Vagina (tissue), 2 donors: ENCODE results near the gene SAMMSON. TPM values are rescaled to one million over a fixed set of nuclear protein-coding genes. Genes with fewer than 3 reads are reported as not detected.

Experiments used
- DNase-seq, 2 donors: peaks; one replicate each; pipeline ENCODE4 v3.0.0-alpha.2; 2017; ENCODE audit errors: extremely low spot score in 2 of 2
- H3K27ac ChIP-seq: fragments of 200-600 bp; sonication (generic); one replicate; pipeline ENCODE4 v1.5.1; 2019
- H3K27me3 ChIP-seq: fragments of 200-600 bp; sonication (generic); one replicate; pipeline ENCODE4 v1.5.1; 2019
- H3K36me3 ChIP-seq, 2 donors: fragments of 200-600 bp; sonication (generic); one replicate each; pipeline ENCODE4 v1.5.1; 2017 to 2019
- H3K4me1 ChIP-seq: fragments of 200-600 bp; sonication (generic); one replicate; pipeline ENCODE4 v1.5.1; 2019
- H3K4me3 ChIP-seq, 2 donors: fragments of 200-600 bp; sonication (generic); 1 replicate in 1 of 2; 2 replicates in 1 of 2; pipeline ENCODE4 v1.5.1; 2016 to 2019
- H3K9me3 ChIP-seq: fragments of 200-600 bp; sonication (generic); one replicate; pipeline ENCODE4 v1.5.1; 2019
- CTCF ChIP-seq, 3 experiments: fragments of 450-650 bp in 2 of 3; fragments of 200-600 bp in 1 of 3; sonication (generic) in 1 of 3; IDR thresholded peaks; one replicate each; pipeline ENCODE4 v1.5.1; 2017 to 2019; ENCODE audit warnings: antibody characterized with exemption in 3 of 3, mild to moderate bottlenecking in 2 of 3, moderate library complexity in 2 of 3
- POLR2A ChIP-seq, 2 donors: fragments of 450-650 bp; IDR thresholded peaks; one replicate each; pipeline ENCODE4 v1.6.1; 2017; ENCODE audit warnings: antibody characterized with exemption in 2 of 2, mild to moderate bottlenecking in 2 of 2, moderate library complexity in 2 of 2
- POLR2AphosphoS5 ChIP-seq, 2 donors: sonication (generic); formaldehyde crosslinking; IDR thresholded peaks; one replicate each; pipeline ENCODE4 v1.9.0; 2017; ENCODE audit warnings: antibody characterized with exemption in 2 of 2, mild to moderate bottlenecking in 2 of 2, low read depth in 1 of 2; ENCODE audit not compliant: insufficient read depth in 1 of 2
- intact Hi-C: fragments of 100-400 bp; cut with DNase I; formaldehyde crosslinking; loops from one replicate; pipeline ENCODE4 v1.15.1; 2023
- total RNA-seq: library from RNA; depleted of rRNA; stranded (reverse); fragments of >200 nt; gene quantifications from one replicate; pipeline ENCODE4 v1.2.3, GENCODE V29; 2016

Gene SAMMSON
- total RNA-seq, 1 donor from 2014 or later, result not detected

- H3K27ac ChIP-seq, result no peak overlapping the region
- DNase-seq, result no peak
- no peak overlapping the region for H3K4me3 ChIP-seq
- no peaks in the 10 kb centered on the region for H3K36me3 ChIP-seq
- TF ChIP-seq POLR2AphosphoS5 (IDR thresholded peaks at IDR 0.05; ENCODE audit: insufficient read depth in 1 of 2, low read depth in 1 of 2) (no peak), CTCF (IDR thresholded peaks at IDR 0.05) (no peak), POLR2A (IDR thresholded peaks at IDR 0.05) (no peak)
- no peaks in the 10 kb centered on the region for H3K9me3 ChIP-seq
- H3K27me3 ChIP-seq, result no peaks in the 10 kb centered on the region
- H3K4me1 ChIP-seq, result no peaks in the 10 kb centered on the region
- intact Hi-C loops, result no loop called here
Measured at GRCh38 chr3:70086336-70086735, 86.8 kb downstream of the SAMMSON start.

- Histone ChIP-seq H3K9me3 (no peaks in the 10 kb centered on the region), H3K27me3 (no peaks in the 10 kb centered on the region), H3K27ac (no peak overlapping the region), H3K4me3 (no peak overlapping the region), H3K36me3 (no peaks in the 10 kb centered on the region), H3K4me1 (no peaks in the 10 kb centered on the region)
- intact Hi-C loops, result no loop called here
- TF ChIP-seq POLR2AphosphoS5 (IDR thresholded peaks at IDR 0.05; ENCODE audit: insufficient read depth in 1 of 2, low read depth in 1 of 2), result no peak
- peak; percentile 14 to 35 (median 21) for TF ChIP-seq CTCF (IDR thresholded peaks at IDR 0.05)
- TF ChIP-seq POLR2A (IDR thresholded peaks at IDR 0.05), result no peak
- DNase-seq, result no peak
Measured at GRCh38 chr3:70090322-70090913, 90.9 kb downstream of the SAMMSON start.

- no peak for DNase-seq
- no peak overlapping the region for H3K27ac ChIP-seq
- no peak overlapping the region for H3K4me3 ChIP-seq
- H3K9me3 ChIP-seq, result no peaks in the 10 kb centered on the region
- intact Hi-C loops, result no loop called here
- TF ChIP-seq POLR2A (IDR thresholded peaks at IDR 0.05), result no peak
- no peak for TF ChIP-seq POLR2AphosphoS5 (IDR thresholded peaks at IDR 0.05; ENCODE audit: insufficient read depth in 1 of 2, low read depth in 1 of 2)
- TF ChIP-seq CTCF (IDR thresholded peaks at IDR 0.05), result no peak
- no peaks in the 10 kb centered on the region for H3K36me3 ChIP-seq
- no peaks in the 10 kb centered on the region for H3K27me3 ChIP-seq
- H3K4me1 ChIP-seq, result no peaks in the 10 kb centered on the region
Measured at GRCh38 chr3:70094197-70094596, 94.7 kb downstream of the SAMMSON start.

- TF ChIP-seq POLR2AphosphoS5 (IDR thresholded peaks at IDR 0.05; ENCODE audit: insufficient read depth in 1 of 2, low read depth in 1 of 2), result no peak
- intact Hi-C loops, result no loop called here
- no peaks in the 10 kb centered on the region for H3K27me3 ChIP-seq
- no peaks in the 10 kb centered on the region for H3K4me1 ChIP-seq
- H3K36me3 ChIP-seq, result no peaks in the 10 kb centered on the region
- no peak overlapping the region for H3K4me3 ChIP-seq
- no peak overlapping the region for H3K27ac ChIP-seq
- DNase-seq, result no peak
- no peaks in the 10 kb centered on the region for H3K9me3 ChIP-seq
Measured at GRCh38 chr3:70095260-70095659, 95.7 kb downstream of the SAMMSON start.

- Histone ChIP-seq H3K4me3 (no peak overlapping the region), H3K4me1 (no peaks in the 10 kb centered on the region), H3K27ac (no peak overlapping the region), H3K36me3 (no peaks in the 10 kb centered on the region), H3K27me3 (no peaks in the 10 kb centered on the region), H3K9me3 (no peaks in the 10 kb centered on the region)
- TF ChIP-seq POLR2A (IDR thresholded peaks at IDR 0.05), result no peak
- TF ChIP-seq POLR2AphosphoS5 (IDR thresholded peaks at IDR 0.05; ENCODE audit: insufficient read depth in 1 of 2, low read depth in 1 of 2), result no peak
- no peak for TF ChIP-seq CTCF (IDR thresholded peaks at IDR 0.05)
- no peak for DNase-seq
- intact Hi-C loops, result no loop called here
Measured at GRCh38 chr3:70096376-70097066, 97.0 kb downstream of the SAMMSON start.
